K562 (cell line): ENCODE data around the gene TIAM1. TPM values are rescaled to one million over a fixed set of nuclear protein-coding genes. Genes with fewer than 3 reads are reported as not detected.

Experiments used
- ATAC-seq: fragments of 200-7000 bp; cut with Tn5 transposase; 3 replicates; pipeline ENCODE4 v1.9.1; 2020; ENCODE audit warnings: moderate library complexity
- BruUV-seq: library from RNA; stranded (reverse); fragments of 400-500 nt; replicated peaks from 2 replicates; lab custom pipeline; 2021; lab: Mats Ljungman, UMichigan
- CTCF ChIA-PET: fragments of 300-600 bp; formaldehyde crosslinking; extraction: SDS; loops from one replicate; lab custom pipeline; 2021; ENCODE audit warnings: low intra/inter-chr PET ratio; lab: Yijun Ruan, JAX
- POLR2A ChIA-PET: fragments of 300-600, 350-650 bp; sonication (Branson Sonifier 250); formaldehyde crosslinking; extraction: SDS; loops from one replicate; lab custom pipeline; 2021; ENCODE audit warnings: antibody characterized with exemption, inconsistent platforms; lab: Yijun Ruan, JAX
- DNase-seq, 4 experiments: peaks; one replicate each; pipeline versions ENCODE4 v3.0.0 to v3.0.0-alpha.2; 2011 to 2018; ENCODE audit warnings: low spot score in 3 of 4, mixed read lengths in 3 of 4; ENCODE audit errors: extremely low read depth in 1 of 4
- FAIRE-seq: peaks from 2 replicates; lab custom pipeline; 2011; peaks lifted over from hg19 to GRCh38; lab: Jason Lieb, UNC
- H2AFZ ChIP-seq: 2 replicates; pipeline ENCODE4 v1.6.0; 2011; ENCODE audit warnings: low read depth, low read length, control low read depth, inconsistent platforms
- H3K27ac ChIP-seq: fragments of 200-600 bp; 3 replicates; pipeline ENCODE4 v1.8.0; 2011; ENCODE audit warnings: low read depth, mild to moderate bottlenecking, control low read depth, inconsistent platforms, low read length, moderate library complexity, mixed read lengths; ENCODE audit errors: extremely low read depth
- H3K27me3 ChIP-seq, 2 experiments: fragments of 300-600 bp in 1 of 2; 2 replicates in 1 of 2; 3 replicates in 1 of 2; pipeline versions ENCODE4 v1.6.0 to v1.8.0; 2011; ENCODE audit warnings: inconsistent platforms in 2 of 2, low read length in 2 of 2, mild to moderate bottlenecking in 1 of 2, mixed read lengths in 1 of 2, moderate library complexity in 1 of 2; ENCODE audit not compliant: control insufficient read depth in 2 of 2, insufficient read depth in 2 of 2
- H3K36me3 ChIP-seq: fragments of 300-600 bp; 3 replicates; pipeline ENCODE4 v1.8.0; 2011; ENCODE audit warnings: mild to moderate bottlenecking, low read length, inconsistent platforms; ENCODE audit not compliant: control insufficient read depth, insufficient read depth
- H3K4me1 ChIP-seq, 2 experiments: fragments of 200-600 bp in 1 of 2; replicated peaks in 1 of 2; 2 replicates in 1 of 2; 3 replicates in 1 of 2; pipeline versions ENCODE4 v1.5.1 to v1.8.0; 2011; ENCODE audit warnings: inconsistent platforms in 2 of 2, low read length in 2 of 2, mild to moderate bottlenecking in 1 of 2, mixed read lengths in 1 of 2, moderate library complexity in 1 of 2; ENCODE audit not compliant: control insufficient read depth in 2 of 2, insufficient read depth in 2 of 2
- H3K4me2 ChIP-seq: 2 replicates; pipeline ENCODE4 v1.6.1; 2011; ENCODE audit warnings: low read length, control low read depth, inconsistent platforms, mixed read lengths; ENCODE audit not compliant: insufficient read depth
- H3K4me3 ChIP-seq: fragments of 200-600 bp; sonication (generic), shearing (Covaris generic); 2 replicates; pipeline ENCODE4 v1.5.1; 2016; ENCODE audit warnings: control low read depth, inconsistent platforms
- H3K79me2 ChIP-seq: fragments of 200-600 bp; 3 replicates; pipeline ENCODE4 v1.8.0; 2011; ENCODE audit warnings: low read length, inconsistent platforms; ENCODE audit not compliant: control insufficient read depth, insufficient read depth
- H3K9ac ChIP-seq, 2 experiments: 2 replicates each; pipeline versions ENCODE4 v1.6.0 to v1.6.1; 2011; ENCODE audit warnings: low read depth in 2 of 2, low read length in 2 of 2, control low read depth in 1 of 2, inconsistent platforms in 1 of 2, mild to moderate bottlenecking in 1 of 2, mixed read lengths in 1 of 2; ENCODE audit not compliant: insufficient read depth in 1 of 2
- H3K9me1 ChIP-seq: one replicate; pipeline ENCODE4 v1.6.0; 2011; ENCODE audit warnings: inconsistent platforms, mild to moderate bottlenecking, low read length, moderate library complexity; ENCODE audit not compliant: control insufficient read depth, insufficient read depth
- H3K9me3 ChIP-seq: replicated peaks from 2 replicates; pipeline ENCODE4 v1.5.1; 2011; ENCODE audit warnings: low read depth, low read length, inconsistent platforms; ENCODE audit not compliant: control insufficient read depth, insufficient read depth
- H4K20me1 ChIP-seq: replicated peaks from 2 replicates; pipeline ENCODE4 v1.6.1; 2011; ENCODE audit warnings: low read length, inconsistent platforms, mixed read lengths; ENCODE audit not compliant: control insufficient read depth, insufficient read depth
- CEBPG ChIP-seq, 3 experiments: fragments of 200-800 bp in 1 of 3; sonication (Bioruptor generic) in 1 of 3; sonication (generic) in 1 of 3; formaldehyde crosslinking in 1 of 3; IDR thresholded peaks in 2 of 3; conservative IDR thresholded peaks in 1 of 3; 2 replicates each; pipeline versions ENCODE4 v1.6.1 to v1.8.0; 2016 to 2022; ENCODE audit warnings: missing compliant biosample characterization in 2 of 3, missing genetic modification characterization in 2 of 3, mild to moderate bottlenecking in 1 of 3, missing genetic modification reagents in 1 of 3
- HDAC8 ChIP-seq: fragments of 450-650 bp; IDR thresholded peaks from 2 replicates; pipeline ENCODE4 v1.6.1; 2016; ENCODE audit warnings: mild to moderate bottlenecking, missing genetic modification characterization, moderate library complexity, missing compliant biosample characterization
- MIER1 ChIP-seq: fragments of 450-650 bp; IDR thresholded peaks from 2 replicates; pipeline ENCODE4 v1.6.1; 2016; ENCODE audit warnings: antibody characterized with exemption, mild to moderate bottlenecking, low read depth
- NFE2L1 ChIP-seq: fragments of 450-650 bp; IDR thresholded peaks from 2 replicates; pipeline ENCODE4 v1.6.1; 2016; ENCODE audit warnings: missing genetic modification characterization, low read depth, mild to moderate bottlenecking, missing compliant biosample characterization, moderate library complexity, borderline replicate concordance
- PML ChIP-seq: IDR thresholded peaks from 2 replicates; pipeline ENCODE4 v1.6.1; 2012; ENCODE audit warnings: low read length, inconsistent platforms
- POLR2B ChIP-seq: fragments of 450-650 bp; IDR thresholded peaks from 2 replicates; pipeline ENCODE4 v1.6.1; 2018; ENCODE audit warnings: low read depth; ENCODE audit not compliant: partially characterized antibody
- POLR3G ChIP-seq: IDR thresholded peaks from 2 replicates; pipeline ENCODE4 v1.6.1; 2011; ENCODE audit not compliant: insufficient read length, insufficient replicate concordance; ENCODE audit errors: extremely low read depth
- STAT5B ChIP-seq: fragments of 250-450 bp; sonication (Bioruptor Pico); IDR thresholded peaks from 2 replicates; pipeline ENCODE4 v1.8.0; 2021; ENCODE audit warnings: mild to moderate bottlenecking, inconsistent platforms
- TOE1 ChIP-seq, 2 experiments: fragments of 450-650 bp in 1 of 2; sonication (generic) in 1 of 2; formaldehyde crosslinking in 1 of 2; IDR thresholded peaks; 2 replicates each; pipeline versions ENCODE4 v1.7.1 to v1.8.0; 2016 to 2022; ENCODE audit warnings: borderline replicate concordance in 2 of 2, mild to moderate bottlenecking in 2 of 2, antibody characterized with exemption in 1 of 2, inconsistent platforms in 1 of 2, low read depth in 1 of 2, missing genetic modification reagents in 1 of 2, moderate library complexity in 1 of 2
- ZNF384 ChIP-seq: IDR thresholded peaks from 2 replicates; pipeline ENCODE4 v1.6.1; 2012; ENCODE audit warnings: low read depth, low read length, improper control_type of control experiment
- WGBS: fragments of 100-300 bp; shearing (Covaris generic); methylation state at CpG from one replicate; pipeline ENCODE4 v1.1.6; 2016; ENCODE audit warnings: low coverage, mixed read lengths; ENCODE audit not compliant: insufficient coverage; ENCODE audit errors: missing lambda C conversion rate; 5-methylcytosine and 5-hydroxymethylcytosine counted together
- in situ Hi-C: fragments of 300-500 bp; cut with MboI; formaldehyde crosslinking; loops from 4 replicates; pipeline ENCODE4 v1.15.0; 2018; ENCODE audit warnings: inconsistent platforms, mixed read lengths
- intact Hi-C: fragments of 100-400 bp; cut with micrococcal nuclease; formaldehyde crosslinking; loops from 2 replicates; pipeline ENCODE4 v1.14.2; 2022
- polyA plus RNA-seq, 8 experiments: library from polyadenylated mRNA; depleted of rRNA in 4 of 8; stranded (reverse) in 5 of 8; unstranded in 3 of 8; fragments of >200 nt; fragmentation: Nextera tagmentation in 2 of 8; fragmentation: Illumina TruSeq in 1 of 8; extraction: Ambion mirVana in 2 of 8; extraction: Trizol in 1 of 8; gene quantifications; 2 replicates each; pipeline versions ENCODE4 v1.2.1 to v1.2.3, GENCODE V29; 2011 to 2014; ENCODE audit warnings: inconsistent platforms in 1 of 8, missing spikeins in 1 of 8
- total RNA-seq, 7 experiments: library from RNA; depleted of rRNA in 6 of 7; stranded (reverse); fragments of >200 nt in 6 of 7; fragmentation: Illumina TruSeq in 2 of 7; extraction: Trizol in 2 of 7; gene quantifications; 2 replicates each; pipeline versions ENCODE4 v1.2.1 to v1.2.3, GENCODE V29; 2011 to 2021; ENCODE audit warnings: low replicate concordance in 1 of 7

TIAM1 gene
- total and polyA plus RNA-seq, 9 of the 15 experiments (the other 6 are each of a cell fraction or from before 2014, with no cell fraction given) = 0.11 TPM; not detected in 8

DNA sequence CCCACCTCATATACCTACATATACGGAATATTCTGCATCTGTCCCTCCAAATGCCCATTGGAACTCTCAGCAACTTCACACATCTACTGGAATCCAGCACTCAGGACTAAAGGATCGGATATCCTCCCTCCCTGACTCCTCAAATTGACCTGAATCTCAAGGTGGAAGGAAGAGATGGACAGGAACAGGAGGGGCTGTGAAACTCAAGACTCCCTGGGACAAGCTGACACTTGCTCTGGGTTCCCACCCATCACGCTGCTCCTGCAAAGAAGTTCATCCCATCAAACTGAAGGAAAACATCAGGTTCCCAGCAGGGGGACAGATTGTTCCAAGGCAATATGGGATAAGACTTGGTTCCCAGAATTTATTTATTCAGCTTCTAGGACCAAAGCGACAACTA lies 30.3 kb upstream of the TIAM1 start:
- no peak for FAIRE-seq
- intact Hi-C loops = no loop called here
- H3K79me2 ChIP-seq = no peaks in the 10 kb centered on the region
- no peaks in the 10 kb centered on the region for H4K20me1 ChIP-seq
- no peak overlapping the region for H3K4me3 ChIP-seq
- no TSS peak for BruUV-seq
- peaks cover 0 to 14% of the 10 kb centered on the region in 2 experiments; a peak in 2 of 5 replicates for H3K27me3 ChIP-seq
- H3K4me2 ChIP-seq = no peak overlapping the region
- H2AFZ ChIP-seq = no peak overlapping the region
- 0% methylated on average over 4 of the region's 4 CpGs for WGBS
- H3K9ac ChIP-seq = no peak overlapping the region
- ATAC-seq = no peak
- no peaks in the 10 kb centered on the region for H3K9me3 ChIP-seq
- ChIA-PET CTCF (no interaction called here), POLR2A (interaction anchor here (0.7 to 1.0 kb wide), 2 partner anchors 9 to 26 kb away, joined by 3 to 4 read pairs; no protein-coding TSS in a partner anchor)
- no peaks in the 10 kb centered on the region for H3K4me1 ChIP-seq
- no peak overlapping the region for H3K27ac ChIP-seq
- H3K36me3 ChIP-seq = no peaks in the 10 kb centered on the region
- in situ Hi-C loops = no loop called here
- TF ChIP-seq NFE2L1 (tag) = no peak
- no peaks in the 10 kb centered on the region for H3K9me1 ChIP-seq
- DNase-seq = no peak

- ATAC-seq = no peak
- no peak for FAIRE-seq
- Histone ChIP-seq H3K27me3 (peaks cover 0 to 14% of the 10 kb centered on the region in 2 experiments; a peak in 2 of 5 replicates), H4K20me1 (no peaks in the 10 kb centered on the region), H3K9ac (no peak overlapping the region), H3K79me2 (no peaks in the 10 kb centered on the region), H3K4me2 (no peak overlapping the region), H3K9me1 (no peaks in the 10 kb centered on the region), H3K27ac (no peak overlapping the region), H3K4me3 (no peak overlapping the region), H2AFZ (no peak overlapping the region), H3K4me1 (no peaks in the 10 kb centered on the region), H3K36me3 (no peaks in the 10 kb centered on the region), H3K9me3 (no peaks in the 10 kb centered on the region)
- CTCF ChIA-PET = no interaction called here
- DNase-seq = no peak
- POLR2A ChIA-PET = no interaction called here
- no peak for TF ChIP-seq CEBPG (CRISPR knock-in tag; IDR thresholded peaks at IDR 0.05)
- no peak for TF ChIP-seq CEBPG (tag; conservative IDR thresholded peaks at IDR 0.05 in 1 of 2, IDR thresholded peaks at IDR 0.05 in 1 of 2)
- TF ChIP-seq POLR2B = no peak
- no peak for TF ChIP-seq HDAC8
- no peak for TF ChIP-seq MIER1
- TF ChIP-seq PML = no peak
- no peak for TF ChIP-seq ZNF384
- no peak for TF ChIP-seq STAT5B
- no peak for TF ChIP-seq TOE1 (IDR thresholded peaks at IDR 0.05; ENCODE audit: borderline replicate concordance)
- TF ChIP-seq TOE1 (CRISPR knock-in tag; IDR thresholded peaks at IDR 0.05; ENCODE audit: borderline replicate concordance, low read depth) = no peak
- TF ChIP-seq POLR3G = no peak
- BruUV-seq = no TSS peak
- 0% methylated on average over 3 of the region's 3 CpGs for WGBS
- intact Hi-C loops (no loop called here), in situ Hi-C loops (no loop called here)
These were observed 28.4 kb upstream of the TIAM1 start for GRCh38 chr21:31372471-31372765.
